ENCODE data around the gene RIPOR3.
A peak's percentile ranks its signal among the peaks of the same experiment; 100 is the strongest.
"Not testable (repeated sequence)": the region's sequence is repeated elsewhere in the genome, so short reads cannot be mapped to it uniquely, and the experiment has no call there.

Gene RIPOR3

DNA sequence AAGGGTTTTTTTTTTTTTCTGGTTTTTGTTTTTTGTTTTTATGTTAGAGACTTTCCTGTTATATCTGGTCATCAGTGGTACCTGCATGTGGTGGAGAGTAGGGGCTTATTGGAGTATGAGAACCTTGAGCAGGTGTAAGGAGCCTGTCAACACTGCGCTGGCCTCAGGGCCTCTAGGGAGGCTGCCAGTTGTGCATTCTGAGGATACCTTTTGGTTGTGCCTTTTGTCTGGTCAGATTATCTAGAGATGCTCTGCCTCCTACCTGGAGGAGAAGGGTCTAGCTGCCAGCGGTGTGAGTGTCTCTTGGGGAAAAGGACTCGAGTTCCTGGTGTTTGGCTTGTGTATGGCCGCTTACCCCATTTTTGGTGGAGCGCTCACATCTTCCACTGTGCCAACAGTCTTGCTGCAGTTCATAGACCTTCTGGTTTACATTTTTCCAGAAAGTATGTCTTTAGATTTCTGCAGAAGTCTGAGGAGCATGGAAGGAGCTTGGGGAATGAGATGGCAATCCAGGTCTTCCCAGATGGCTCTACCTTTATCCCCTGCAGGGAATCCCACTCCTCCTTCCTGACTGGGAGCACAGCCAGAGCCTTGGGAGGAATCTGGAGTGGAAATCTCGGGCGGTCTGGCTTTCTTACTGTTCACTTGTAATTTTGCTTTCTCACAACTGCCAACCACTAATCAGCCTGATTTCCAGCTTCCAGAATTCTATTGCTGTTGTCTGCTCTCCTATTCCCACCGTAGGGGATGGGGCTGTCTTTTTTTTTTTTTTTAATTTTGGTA lies 131.3 kb downstream of the RIPOR3 start:
- intact Hi-C loops (cut with DNase I): no loop called here
- DNase-seq: peak in 1 of 42 donors; percentile 39

GRCh38 chr20:50559149-50559548 lies 132.2 kb downstream of the RIPOR3 start:
- peak in 1 of 42 donors; percentile 6 for DNase-seq
- intact Hi-C loops (cut with DNase I): no loop called here

- DNase-seq: peak in 1 of 42 donors; percentile 30
- intact Hi-C loops (cut with DNase I): no loop called here
These were observed 132.8 kb downstream of the RIPOR3 start for GRCh38 chr20:50558483-50558925.

GRCh38 chr20:50557549-50558134 lies 133.7 kb downstream of the RIPOR3 start:
- intact Hi-C loops (cut with DNase I): no loop called here
- peak in 1 of 42 donors; percentile 27 for DNase-seq

DNA sequence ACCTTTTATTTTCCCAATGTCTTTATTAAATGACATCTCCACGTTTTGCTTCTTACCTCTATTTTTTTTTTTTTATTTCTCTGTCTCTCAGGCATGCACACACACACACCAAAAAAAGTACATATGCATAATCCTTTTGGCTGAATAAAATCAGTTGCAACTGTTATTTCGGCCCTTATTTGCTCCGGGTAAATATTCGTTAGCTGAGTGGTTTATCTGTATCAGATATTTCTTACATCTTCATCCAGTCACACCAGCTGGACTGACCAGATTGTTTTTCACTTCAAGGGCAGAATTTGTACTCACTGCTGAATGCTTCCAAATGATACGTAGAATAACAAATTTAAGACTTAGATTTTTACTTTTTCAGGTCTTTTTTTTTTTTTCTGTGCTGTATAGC lies 135.7 kb downstream of the RIPOR3 start:
- intact Hi-C loops (cut with DNase I): no loop called here

GRCh38 chr20:50554694-50555579 lies 136.4 kb downstream of the RIPOR3 start:
- intact Hi-C loops (cut with DNase I): no loop called here
- no peak for DNase-seq

More for the DNA sequence above, 135.7 kb downstream of the RIPOR3 start:
- no peak for DNase-seq

DNA sequence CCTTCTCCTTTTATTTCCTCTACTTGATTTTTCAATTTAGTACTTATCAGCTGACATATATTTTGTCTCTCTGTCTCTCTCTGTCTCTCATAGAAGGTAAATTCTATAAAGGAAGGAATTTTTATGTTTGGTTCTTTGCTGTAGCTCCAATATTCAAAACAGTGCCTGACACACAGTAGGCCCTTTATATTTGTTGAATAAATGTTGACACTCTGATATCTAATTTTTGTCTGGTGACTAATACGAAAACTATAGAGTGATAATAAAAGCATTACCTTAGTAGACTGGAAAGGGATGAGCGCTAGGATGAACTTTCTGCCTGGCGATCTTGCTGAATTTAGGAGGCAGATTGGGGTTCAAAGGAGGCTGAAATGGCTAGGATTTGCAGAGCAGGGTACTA lies 138.4 kb downstream of the RIPOR3 start:
- intact Hi-C loops (cut with DNase I): no loop called here
- DNase-seq: no peak

- intact Hi-C loops (cut with DNase I): no loop called here
These were observed 140.1 kb downstream of the RIPOR3 start for GRCh38 chr20:50551288-50551687.

DNA sequence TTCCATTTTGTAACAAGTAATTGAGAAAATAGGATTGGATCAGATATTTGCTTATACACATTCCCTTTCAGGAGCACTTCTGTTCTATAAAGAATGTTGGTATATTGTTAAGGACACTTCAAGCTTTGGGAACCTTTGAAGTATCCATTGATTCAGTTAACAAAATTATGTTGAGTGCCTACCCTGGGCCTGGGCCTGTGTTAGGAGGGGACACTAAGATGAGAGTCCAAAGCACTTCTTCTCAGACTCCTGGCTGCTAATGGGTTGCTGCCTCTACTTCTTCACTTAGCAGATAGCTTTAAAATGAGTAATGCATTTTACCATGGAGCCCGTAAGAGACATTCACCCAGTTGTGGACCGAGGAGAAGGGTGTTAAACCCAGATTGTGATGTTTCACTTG lies 140.8 kb downstream of the RIPOR3 start:
- no peak for DNase-seq
- intact Hi-C loops (cut with DNase I): no loop called here

More at GRCh38 chr20:50551288-50551687, 140.1 kb downstream of the RIPOR3 start:
- no peak for DNase-seq

GRCh38 chr20:50548396-50548795 lies 142.9 kb downstream of the RIPOR3 start:
- no peak for DNase-seq
- intact Hi-C loops (cut with DNase I): no loop called here

- intact Hi-C loops (cut with DNase I): no loop called here
- no peak for DNase-seq
These were observed 143.4 kb downstream of the RIPOR3 start for GRCh38 chr20:50547964-50548363.

- intact Hi-C loops (cut with DNase I): no loop called here
- peak in 2 of 42 donors; percentile 17 to 49 for DNase-seq
These were observed 144.5 kb downstream of the RIPOR3 start for GRCh38 chr20:50546729-50547314.

DNA sequence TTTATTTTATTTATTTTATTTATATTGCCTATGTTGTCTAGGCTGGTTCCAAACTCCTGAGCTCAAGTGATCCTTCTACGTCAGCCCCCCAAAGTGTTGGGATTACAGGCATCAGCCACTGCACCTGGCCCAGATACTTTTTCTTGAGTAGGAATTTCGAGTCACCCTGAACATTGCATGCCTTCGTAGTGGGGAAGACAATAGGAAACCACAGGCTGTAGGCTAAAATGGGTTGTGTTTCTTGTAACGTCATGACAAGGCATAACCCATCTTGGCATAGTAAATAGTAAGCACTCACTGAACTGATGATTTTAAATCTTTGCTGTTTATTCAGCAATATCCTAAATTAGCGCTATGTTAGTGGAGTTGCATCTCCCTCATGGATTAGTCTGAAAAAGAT lies 146.2 kb downstream of the RIPOR3 start:
- no peak for DNase-seq
- intact Hi-C loops (cut with DNase I): no loop called here

DNA sequence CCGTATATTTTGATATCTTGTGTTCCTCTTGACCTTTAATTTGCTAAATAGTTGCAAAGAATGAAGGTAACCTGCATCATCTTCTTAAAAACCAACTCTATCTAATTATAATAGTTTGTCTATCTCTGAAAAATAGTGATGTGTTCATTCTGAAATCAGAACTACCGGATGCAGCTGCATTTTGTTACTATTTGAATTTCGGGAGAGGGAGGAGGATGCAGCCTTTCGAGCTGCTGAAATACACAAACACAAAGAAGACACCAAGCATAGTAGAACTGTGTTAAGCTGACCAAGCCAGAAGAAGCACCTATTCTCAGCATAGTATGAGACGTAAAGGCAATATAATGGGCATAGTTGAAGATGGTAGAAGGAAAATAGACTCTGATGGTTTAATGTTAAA lies 148.0 kb downstream of the RIPOR3 start:
- DNase-seq: no peak
- intact Hi-C loops (cut with DNase I): no loop called here

DNA sequence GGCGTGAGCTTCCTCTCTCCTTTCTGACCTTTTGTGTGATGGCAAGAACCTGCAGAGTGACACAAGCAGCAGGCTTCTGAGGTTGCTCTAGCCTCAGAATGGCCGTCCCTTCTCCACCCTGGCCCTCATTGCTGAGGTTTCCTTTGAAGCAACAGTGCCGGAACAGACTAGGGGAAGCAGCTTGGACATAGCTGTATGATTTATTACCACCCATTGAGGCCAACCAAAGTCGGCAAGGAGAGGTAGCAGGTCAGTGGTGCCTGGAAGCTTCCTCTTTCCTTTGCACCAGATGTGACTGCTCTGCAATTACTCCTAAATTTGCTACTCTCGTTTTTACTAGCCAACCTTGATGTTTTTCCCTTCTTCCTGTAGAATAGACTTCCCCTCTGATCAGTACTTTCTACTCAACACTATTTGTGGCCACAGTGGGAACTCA lies 149.7 kb downstream of the RIPOR3 start:
- intact Hi-C loops (cut with DNase I): no loop called here
- no peak for DNase-seq

DNA sequence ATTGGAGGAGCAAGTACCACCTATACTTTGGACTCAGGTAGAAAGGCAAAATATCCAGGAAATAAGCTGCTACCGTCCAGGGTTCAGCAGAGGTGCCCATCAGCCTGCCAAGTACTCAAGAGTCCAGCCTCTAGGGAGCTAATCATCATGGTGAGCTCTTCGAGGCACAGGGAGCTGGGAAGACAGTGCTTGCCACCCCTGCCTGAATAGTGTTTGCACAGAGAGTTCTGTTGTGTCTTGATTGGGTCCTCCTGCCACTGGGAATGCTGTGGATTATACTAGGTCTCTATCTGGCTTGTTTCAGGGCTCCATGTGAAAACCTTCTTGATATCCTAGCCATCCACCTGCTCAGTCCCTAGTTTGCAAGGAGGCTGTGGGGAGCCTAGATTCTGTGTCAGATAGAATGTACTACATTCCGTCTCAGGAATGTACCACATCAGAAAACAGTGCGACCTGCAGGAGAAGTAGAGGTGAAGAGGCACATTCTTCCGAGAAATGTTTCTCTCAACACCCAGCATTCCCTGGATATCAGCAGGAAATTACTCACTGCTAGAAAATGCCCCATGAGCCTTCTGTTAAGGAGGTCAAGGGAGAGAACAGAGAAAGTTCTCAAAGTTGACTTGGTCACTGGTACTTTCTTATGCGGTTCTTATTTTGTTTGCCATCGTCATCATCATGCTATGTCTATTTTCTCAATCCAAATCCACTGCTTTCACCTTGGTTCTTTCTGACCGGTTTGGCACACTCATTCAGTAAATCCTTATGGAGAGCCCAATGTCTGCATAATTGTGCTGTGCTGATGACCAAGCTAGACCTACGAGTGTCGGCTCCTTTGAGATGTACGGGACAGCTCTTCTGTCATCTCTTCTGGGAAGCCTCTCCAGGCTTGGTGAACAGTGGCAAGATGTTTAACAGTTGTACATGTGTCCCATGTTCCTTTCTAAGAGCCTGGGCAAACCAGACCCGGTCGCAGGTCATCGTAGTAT lies 150.4 kb downstream of the RIPOR3 start:
- no peak for DNase-seq
- intact Hi-C loops (cut with DNase I): no loop called here

- DNase-seq; intact Hi-C loops (cut with DNase I): not testable (repeated sequence)
These were observed 151.5 kb downstream of the RIPOR3 start for GRCh38 chr20:50539798-50540197.

GRCh38 chr20:50538276-50538675 lies 153.1 kb downstream of the RIPOR3 start:
- intact Hi-C loops (cut with DNase I): no loop called here
- no peak for DNase-seq
